HG03558 (cell line): ENCODE results near the gene ZFP62.
"Not testable (repeated sequence)": the region's sequence is repeated elsewhere in the genome, so short reads cannot be mapped to it uniquely, and the experiment has no call there.

Experiments
- ATAC-seq: cut with Tn5 transposase; IDR thresholded peaks from one replicate; pipeline ENCODE4 v1.9.1; 2021; ENCODE audit warnings: moderate number of reproducible peaks; ENCODE audit not compliant: unreplicated experiment; ENCODE audit errors: extremely low read depth

The ZFP62 gene

DNA sequence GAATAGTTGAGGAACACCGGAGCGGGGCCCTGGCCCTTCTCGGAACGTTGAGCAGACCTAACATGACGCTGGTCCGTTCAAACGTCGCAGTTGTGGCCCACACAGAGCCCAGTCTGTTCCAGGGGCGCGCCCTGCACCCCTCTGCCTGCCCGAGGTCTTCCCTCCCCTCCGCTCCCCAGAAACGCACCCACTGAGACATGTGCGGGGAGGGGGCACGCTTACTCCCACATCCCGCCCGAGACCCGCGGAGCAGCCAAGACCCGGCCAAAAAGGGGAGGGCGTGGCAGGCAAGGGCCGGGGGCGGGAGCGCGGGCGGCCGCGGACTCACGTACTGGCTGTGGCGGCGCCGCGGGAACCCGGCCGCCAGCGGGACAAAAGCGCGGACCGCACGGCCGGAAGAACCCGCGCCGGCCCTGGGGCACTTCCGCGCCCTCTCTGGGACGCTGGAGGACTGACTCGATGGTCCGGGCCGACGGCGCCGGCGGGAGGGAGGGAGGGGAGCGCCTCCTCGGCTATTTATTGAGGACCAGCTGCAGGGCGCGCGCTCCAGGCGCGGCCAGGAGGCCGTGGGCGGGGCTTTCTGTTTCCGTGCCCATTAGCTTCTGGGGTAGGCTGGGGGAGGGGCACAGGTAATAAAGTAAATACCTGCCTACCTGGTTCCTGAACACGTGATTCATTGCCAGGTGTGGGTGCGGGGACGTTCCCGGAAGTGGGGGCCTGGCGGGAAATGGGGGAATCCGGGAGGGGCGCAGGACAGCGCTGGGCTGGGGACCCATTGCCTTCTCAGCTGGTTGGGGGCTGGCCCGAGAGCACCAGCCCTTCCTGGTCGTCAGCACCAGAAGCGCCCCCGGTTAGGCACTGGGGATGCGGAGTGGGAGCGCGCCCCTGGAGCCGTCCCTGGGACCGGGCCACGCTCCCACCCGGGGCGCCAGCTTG is at the start of gene ZFP62:
Gene ZFP62 (minus strand): TSS at position 390 of the 936 bp plus-strand sequence. CDS start 57 bp downstream, at position 333.
- peak; percentile 76 for ATAC-seq

- no peak for ATAC-seq
Observed at GRCh38 chr5:180910735-180911134, 49.7 kb upstream of the ZFP62 start.

GRCh38 chr5:180910182-180910581 is 49.1 kb upstream of the ZFP62 start:
- ATAC-seq = no peak

DNA sequence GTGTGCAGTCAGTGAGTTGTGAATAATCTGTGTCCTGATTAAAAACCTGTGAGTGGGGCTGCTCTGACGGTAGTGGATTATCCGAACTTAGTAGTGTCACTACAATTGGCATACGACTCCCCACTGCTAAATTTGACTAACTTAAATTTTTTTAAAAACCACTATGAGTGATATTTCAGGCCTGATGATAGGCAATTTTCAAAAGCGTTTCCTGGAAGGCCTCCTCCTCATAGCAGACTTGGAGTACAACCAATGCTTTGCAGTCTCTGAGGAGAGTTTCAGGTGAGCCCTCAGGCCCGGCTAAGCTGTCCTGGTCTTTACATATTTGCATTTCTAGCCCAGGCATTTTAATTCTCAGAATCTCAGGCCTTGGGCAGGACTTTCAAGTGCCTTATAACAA is 48.7 kb upstream of the ZFP62 start:
- no peak for ATAC-seq

- ATAC-seq = no peak
Observed at GRCh38 chr5:180908998-180909731, 48.1 kb upstream of the ZFP62 start.

GRCh38 chr5:180908400-180908799 is 47.3 kb upstream of the ZFP62 start:
- ATAC-seq = no peak

DNA sequence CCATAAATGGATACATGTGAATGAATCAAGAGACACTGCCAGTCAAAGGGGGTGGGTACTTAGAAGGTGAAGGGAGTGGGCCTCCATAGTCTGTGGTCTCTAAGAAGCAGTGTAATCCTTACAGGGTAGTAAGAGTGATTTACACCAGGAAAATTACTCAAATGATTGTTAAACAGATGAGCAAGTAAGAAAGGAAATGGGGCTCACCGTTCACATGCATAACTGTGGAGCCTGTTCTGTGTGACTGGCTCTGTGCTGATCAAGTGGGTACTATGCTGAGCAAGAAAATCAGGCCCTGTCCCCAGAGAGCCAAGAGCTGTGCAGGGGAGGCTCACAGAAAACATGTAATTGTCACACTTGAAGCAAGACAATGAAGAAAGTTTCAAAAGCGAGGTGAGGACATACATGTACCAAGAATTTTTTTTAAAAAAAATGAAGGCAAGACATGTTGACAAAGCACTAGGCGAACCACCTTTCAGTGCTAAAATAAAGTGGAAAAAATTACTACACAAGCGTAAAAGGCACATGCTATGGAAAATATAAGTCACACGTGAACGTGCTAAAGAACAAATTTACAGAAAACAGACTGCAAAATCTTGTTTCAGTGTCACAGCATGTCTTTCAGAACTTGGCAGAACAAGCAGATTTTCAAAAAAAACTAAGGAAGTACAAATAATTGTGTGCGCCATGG is 40.4 kb upstream of the ZFP62 start:
- no peak for ATAC-seq

DNA sequence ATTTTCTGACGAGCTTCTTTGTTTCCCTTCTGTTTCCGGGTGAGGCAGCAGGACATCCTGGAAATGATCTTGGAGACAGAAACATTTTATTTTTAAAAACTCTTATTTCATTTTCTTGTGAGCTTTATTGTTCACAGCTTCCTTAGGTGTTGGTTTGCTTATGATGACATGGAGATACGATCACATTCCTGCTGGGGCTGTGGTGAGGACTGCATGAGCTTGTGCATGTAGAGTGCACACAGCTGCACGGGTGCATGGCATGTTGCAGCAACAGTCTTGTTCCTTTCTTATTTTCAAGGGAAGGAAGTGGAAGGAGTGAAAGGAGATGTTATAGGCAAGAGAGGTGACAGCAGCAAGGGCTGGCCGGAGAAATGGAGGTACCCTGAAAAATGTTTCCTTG is 39.1 kb upstream of the ZFP62 start:
- ATAC-seq = no peak

- no peak for ATAC-seq
Observed at GRCh38 chr5:180898621-180899246, 37.7 kb upstream of the ZFP62 start, which contains the start of gene BTNL8. Gene BTNL8 (plus strand): TSS chr5:180899159. CDS start chr5:180899311, 152 bp downstream.

DNA sequence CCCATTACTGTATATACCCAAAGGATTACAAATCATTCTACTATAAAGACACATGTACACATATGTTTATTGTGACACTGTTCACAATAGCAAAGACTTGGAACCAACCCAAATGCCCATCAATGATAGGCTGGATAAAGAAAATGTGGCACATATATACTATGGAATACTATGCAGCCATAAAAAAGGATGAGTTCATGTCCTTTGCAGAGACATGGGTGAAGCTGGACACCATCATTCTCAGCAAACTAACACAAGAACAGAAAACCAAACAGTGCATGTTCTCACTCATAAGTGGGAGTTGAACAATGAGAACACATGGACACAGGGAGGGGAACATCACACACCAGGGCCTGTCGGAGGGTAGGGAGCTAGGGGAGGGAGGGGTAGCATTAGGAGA is 34.3 kb upstream of the ZFP62 start:
- ATAC-seq = not testable (repeated sequence)

GRCh38 chr5:180889381-180889780 is 28.3 kb upstream of the ZFP62 start:
- ATAC-seq = no peak

DNA sequence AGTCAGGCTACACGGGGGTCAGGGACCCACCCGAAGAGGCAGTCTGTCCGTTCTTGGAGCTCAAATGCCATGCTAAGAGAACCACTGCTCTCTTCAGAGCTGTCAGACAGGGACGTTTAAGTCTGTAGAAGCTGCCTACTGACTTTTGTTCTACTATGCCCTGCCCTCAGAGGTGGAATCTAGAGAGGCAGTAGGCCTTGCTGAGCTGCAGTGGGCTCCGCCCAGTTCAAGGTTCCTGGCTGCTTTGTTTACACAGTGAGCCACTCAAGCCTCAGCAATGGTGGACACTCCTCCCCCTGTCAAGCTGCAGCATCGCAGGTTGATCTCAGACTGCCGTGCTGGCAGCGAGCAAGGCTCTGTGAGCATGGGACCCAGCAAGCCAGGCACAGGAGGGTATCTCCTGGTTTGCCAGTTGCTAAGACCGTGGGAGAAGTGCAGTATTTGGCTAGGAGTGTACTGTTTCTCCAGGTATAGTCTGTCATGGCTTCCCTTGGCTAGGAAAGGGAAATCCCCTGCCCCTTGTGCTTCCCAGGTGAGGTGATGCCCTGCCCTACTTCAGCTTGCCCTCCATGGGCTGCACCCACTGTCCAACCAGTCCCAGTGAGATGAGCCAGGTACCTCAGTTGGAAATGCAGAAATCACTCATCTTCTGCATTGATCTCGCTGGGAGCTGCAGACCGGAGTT is 24.9 kb upstream of the ZFP62 start:
- not testable (repeated sequence) for ATAC-seq

- no peak for ATAC-seq
Observed at GRCh38 chr5:180875860-180876426, 14.9 kb upstream of the ZFP62 start.

GRCh38 chr5:180874804-180875582 is 13.9 kb upstream of the ZFP62 start:
- ATAC-seq = no peak

- no peak for ATAC-seq
Observed at GRCh38 chr5:180873615-180874520, 12.8 kb upstream of the ZFP62 start.

- no peak for ATAC-seq
Observed at GRCh38 chr5:180872419-180872818, 11.3 kb upstream of the ZFP62 start.

DNA sequence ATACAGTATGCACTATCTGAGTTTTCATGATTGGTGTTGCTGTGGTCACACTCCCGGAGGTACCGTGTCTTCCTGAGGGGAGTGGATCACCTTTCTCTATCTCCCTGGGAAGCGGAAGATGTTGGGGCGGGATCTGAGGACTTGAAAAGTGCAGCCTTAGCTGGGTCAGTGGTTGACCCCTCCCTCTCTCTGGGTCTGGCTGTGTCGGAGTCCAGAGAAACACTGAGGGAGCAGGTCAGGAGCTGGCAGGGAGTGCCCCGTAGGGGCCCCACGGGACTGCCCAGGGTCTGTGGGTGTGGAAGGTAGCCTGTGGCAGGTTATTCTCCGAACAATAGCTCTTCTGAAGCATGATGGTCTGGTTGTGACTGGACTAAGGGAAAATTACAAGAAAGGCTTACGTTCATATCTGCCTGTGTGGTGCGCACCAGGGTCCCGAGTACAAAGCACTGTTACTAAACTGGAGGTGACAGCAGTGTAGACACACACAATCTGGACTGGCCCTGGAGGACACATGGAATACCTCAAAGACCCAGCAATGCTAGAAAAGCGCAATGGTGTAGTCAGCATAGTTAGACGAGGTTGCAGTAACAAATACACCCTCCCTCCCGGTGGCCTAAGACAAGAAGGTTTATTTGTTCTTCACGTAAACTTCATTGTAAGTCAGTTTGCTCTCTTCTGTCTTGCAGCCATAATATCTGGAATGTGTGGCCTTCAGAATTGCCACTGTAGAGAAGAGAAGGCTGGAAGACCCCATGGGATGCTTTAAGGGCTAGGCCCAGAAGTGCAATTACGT is 9.4 kb upstream of the ZFP62 start:
- no peak for ATAC-seq
